ENCODE measurements around the gene C2orf74.

C2orf74 gene

DNA sequence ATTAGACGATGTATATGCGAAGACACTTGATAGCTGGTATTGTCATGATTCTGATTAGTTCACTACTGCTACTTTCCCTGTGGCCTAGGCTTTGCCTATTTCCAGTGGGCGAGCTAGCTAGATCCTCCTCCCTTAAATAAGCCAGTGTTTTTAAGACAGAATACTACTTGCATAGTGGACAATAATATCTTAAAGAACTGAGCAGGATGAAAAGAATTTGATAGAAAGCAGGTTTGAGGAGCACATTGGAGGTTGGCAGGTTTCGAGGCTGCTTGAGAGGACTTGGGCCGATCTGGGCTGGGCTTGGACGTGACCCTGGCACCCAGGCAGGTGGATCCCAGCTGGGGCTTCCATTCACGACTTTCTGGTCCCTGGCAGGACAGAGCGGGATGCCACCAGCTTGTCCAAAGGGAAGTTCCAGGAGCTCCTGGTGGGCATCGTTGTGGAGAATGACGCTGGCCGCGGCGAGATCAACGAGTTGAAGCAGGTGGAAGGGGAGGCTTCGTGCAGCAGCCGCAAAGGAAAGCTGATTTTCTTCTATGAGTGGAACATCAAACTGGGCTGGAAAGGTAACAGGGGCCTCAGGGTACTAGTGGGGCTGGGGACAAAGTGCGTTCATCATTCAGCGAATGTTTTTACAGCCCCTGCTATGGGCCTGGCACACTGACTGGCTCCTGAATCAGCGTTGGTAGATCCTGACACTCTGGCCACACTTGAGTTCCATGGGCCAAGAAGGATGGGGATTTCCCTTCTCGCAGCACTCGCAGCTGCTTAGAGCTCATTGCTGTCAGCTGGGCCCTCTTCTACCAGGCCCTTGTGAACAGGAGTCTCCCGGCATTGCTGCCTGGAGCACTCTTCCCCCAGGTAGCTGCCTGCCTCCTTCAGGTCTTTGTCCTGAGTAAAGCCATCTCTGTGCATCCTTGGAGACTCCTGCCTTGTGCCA is 16.9 kb downstream of the C2orf74 start:
- peak overlapping the region; percentile 59 for H3K4me3 ChIP-seq (replicated peaks; ENCODE audit: low read depth, low read length)
- TF ChIP-seq, protein P1, sequence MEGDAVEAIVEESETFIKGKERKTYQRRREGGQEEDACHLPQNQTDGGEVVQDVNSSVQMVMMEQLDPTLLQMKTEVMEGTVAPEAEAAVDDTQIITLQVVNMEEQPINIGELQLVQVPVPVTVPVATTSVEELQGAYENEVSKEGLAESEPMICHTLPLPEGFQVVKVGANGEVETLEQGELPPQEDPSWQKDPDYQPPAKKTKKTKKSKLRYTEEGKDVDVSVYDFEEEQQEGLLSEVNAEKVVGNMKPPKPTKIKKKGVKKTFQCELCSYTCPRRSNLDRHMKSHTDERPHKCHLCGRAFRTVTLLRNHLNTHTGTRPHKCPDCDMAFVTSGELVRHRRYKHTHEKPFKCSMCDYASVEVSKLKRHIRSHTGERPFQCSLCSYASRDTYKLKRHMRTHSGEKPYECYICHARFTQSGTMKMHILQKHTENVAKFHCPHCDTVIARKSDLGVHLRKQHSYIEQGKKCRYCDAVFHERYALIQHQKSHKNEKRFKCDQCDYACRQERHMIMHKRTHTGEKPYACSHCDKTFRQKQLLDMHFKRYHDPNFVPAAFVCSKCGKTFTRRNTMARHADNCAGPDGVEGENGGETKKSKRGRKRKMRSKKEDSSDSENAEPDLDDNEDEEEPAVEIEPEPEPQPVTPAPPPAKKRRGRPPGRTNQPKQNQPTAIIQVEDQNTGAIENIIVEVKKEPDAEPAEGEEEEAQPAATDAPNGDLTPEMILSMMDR (IDR thresholded peaks at IDR 0.05; ENCODE audit: low read depth, low read length, missing control alignments) = no peak
- no peak for DNase-seq (ENCODE audit: extremely low read depth, low read depth)

- H3K4me3 ChIP-seq (replicated peaks; ENCODE audit: low read depth, low read length) = peak overlapping the region; percentile 16
- peak; percentile 31 for DNase-seq (ENCODE audit: extremely low read depth, low read depth)
- TF ChIP-seq, protein P1 (IDR thresholded peaks at IDR 0.05; ENCODE audit: low read depth, low read length, missing control alignments) = no peak
These were observed 18.0 kb downstream of the C2orf74 start for GRCh38 chr2:61179701-61180639.

GRCh38 chr2:61180686-61181085 is 18.7 kb downstream of the C2orf74 start:
- H3K4me3 ChIP-seq (replicated peaks; ENCODE audit: low read depth, low read length) = no peak overlapping the region
- TF ChIP-seq, protein P1 (IDR thresholded peaks at IDR 0.05; ENCODE audit: low read depth, low read length, missing control alignments) = no peak

GRCh38 chr2:61181382-61182058 is 19.5 kb downstream of the C2orf74 start:
- TF ChIP-seq, protein P1 (IDR thresholded peaks at IDR 0.05; ENCODE audit: low read depth, low read length, missing control alignments) = no peak
- no peak for DNase-seq (ENCODE audit: extremely low read depth, low read depth)
- no peak overlapping the region for H3K4me3 ChIP-seq (replicated peaks; ENCODE audit: low read depth, low read length)

More at GRCh38 chr2:61180686-61181085, 18.7 kb downstream of the C2orf74 start:
- DNase-seq (ENCODE audit: extremely low read depth, low read depth) = no peak

- TF ChIP-seq, protein P1 (IDR thresholded peaks at IDR 0.05; ENCODE audit: low read depth, low read length, missing control alignments) = no peak
- no peak for DNase-seq (ENCODE audit: extremely low read depth, low read depth)
- no peak overlapping the region for H3K4me3 ChIP-seq (replicated peaks; ENCODE audit: low read depth, low read length)
These were observed 20.0 kb downstream of the C2orf74 start for GRCh38 chr2:61182059-61182383.

- TF ChIP-seq, protein P1 (IDR thresholded peaks at IDR 0.05; ENCODE audit: low read depth, low read length, missing control alignments) = no peak
- no peak overlapping the region for H3K4me3 ChIP-seq (replicated peaks; ENCODE audit: low read depth, low read length)
- no peak for DNase-seq (ENCODE audit: extremely low read depth, low read depth)
These were observed 21.8 kb downstream of the C2orf74 start for GRCh38 chr2:61183795-61184194.
